Caco-2 (cell line): ENCODE data around the gene CCDC122. TPM values are rescaled to one million over a fixed set of nuclear protein-coding genes. Genes with fewer than 3 reads are reported as not detected.

Experiments
- BruUV-seq: library from RNA; stranded (reverse); fragments of 400-500 nt; replicated peaks from 2 replicates; lab custom pipeline; 2021; lab: Mats Ljungman, UMichigan
- CTCF ChIA-PET: fragments of 300-600 bp; sonication (Branson Sonifier 250); formaldehyde crosslinking; loops from one replicate; lab custom pipeline; 2022; ENCODE audit warnings: antibody characterized with exemption; lab: Charles Lee
- POLR2A ChIA-PET: fragments of 300-600 bp; sonication (Branson Sonifier 250); formaldehyde crosslinking; loops from one replicate; lab custom pipeline; 2022; ENCODE audit warnings: antibody characterized with exemption; lab: Charles Lee
- DNase-seq, 2 experiments: peaks; one replicate each; pipeline versions ENCODE4 v3.0.0 to v3.0.0-alpha.2; 2020 to 2022
- H3K27me3 ChIP-seq: replicated peaks from 2 replicates; pipeline ENCODE4 v1.6.0; 2011; ENCODE audit warnings: low read length; ENCODE audit not compliant: control insufficient read depth, insufficient read depth
- H3K36me3 ChIP-seq: 2 replicates; pipeline ENCODE4 v1.5.1; 2011; ENCODE audit warnings: low read length; ENCODE audit not compliant: control insufficient read depth, insufficient read depth
- H3K4me1 ChIP-seq: fragments of 250-450 bp; sonication (Bioruptor Pico); 2 replicates; pipeline ENCODE4 v1.5.1; 2020; ENCODE audit warnings: mild to moderate bottlenecking
- H3K4me3 ChIP-seq: 2 replicates; pipeline ENCODE4 v1.5.1; 2011; ENCODE audit warnings: low read depth, mild to moderate bottlenecking, control low read depth, low read length
- H3K9me3 ChIP-seq: fragments of 250-450 bp; sonication (Bioruptor Pico); 2 replicates; pipeline ENCODE4 v1.5.1; 2020; ENCODE audit warnings: mild to moderate bottlenecking, moderate library complexity
- H3K27ac Mint-ChIP-seq: one replicate; pipeline ENCODE4 v1.8.0; 2022; ENCODE audit warnings: mixed read lengths; ENCODE audit not compliant: unreplicated experiment
- H3K27me3 Mint-ChIP-seq: one replicate; pipeline ENCODE4 v1.8.0; 2022; ENCODE audit warnings: mixed read lengths; ENCODE audit not compliant: insufficient read depth, unreplicated experiment
- H3K36me3 Mint-ChIP-seq: one replicate; pipeline ENCODE4 v1.8.0; 2022; ENCODE audit warnings: mild to moderate bottlenecking, mixed read lengths; ENCODE audit not compliant: insufficient read depth, unreplicated experiment
- H3K4me1 Mint-ChIP-seq: one replicate; pipeline ENCODE4 v1.8.0; 2022; ENCODE audit warnings: low read depth, mixed read lengths; ENCODE audit not compliant: unreplicated experiment
- H3K4me3 Mint-ChIP-seq: one replicate; pipeline ENCODE4 v1.8.0; 2022; ENCODE audit warnings: mild to moderate bottlenecking, moderate library complexity, mixed read lengths; ENCODE audit not compliant: unreplicated experiment
- H3K9me3 Mint-ChIP-seq: one replicate; pipeline ENCODE4 v1.8.0; 2022; ENCODE audit warnings: mixed read lengths; ENCODE audit not compliant: unreplicated experiment
- CTCF ChIP-seq, 2 experiments: fragments of 200-600 bp in 1 of 2; IDR thresholded peaks; 1 replicate in 1 of 2; 2 replicates in 1 of 2; pipeline versions ENCODE4 v1.5.1 to v1.8.0; 2011 to 2022; ENCODE audit warnings: antibody characterized with exemption in 1 of 2, control low read depth in 1 of 2, inconsistent platforms in 1 of 2, low read depth in 1 of 2, low read length in 1 of 2, mild to moderate bottlenecking in 1 of 2, moderate library complexity in 1 of 2; ENCODE audit not compliant: insufficient read depth in 1 of 2, severe bottlenecking in 1 of 2, unreplicated experiment in 1 of 2
- intact Hi-C: fragments of 100-400 bp; cut with micrococcal nuclease; formaldehyde crosslinking; loops from one replicate; pipeline ENCODE4 v1.10.0; 2022; ENCODE audit not compliant: unreplicated experiment
- total RNA-seq: library from RNA; stranded (reverse); gene quantifications from 2 replicates; pipeline ENCODE4 v1.2.3, GENCODE V29; 2022

The CCDC122 gene
- total RNA-seq, 1 experiment from 2014 or later = 15.6 TPM

GRCh38 chr13:43794416-43794815 lies 85.1 kb downstream of the CCDC122 start:
- intact Hi-C loops = no loop called here
- CTCF ChIA-PET = no interaction called here
- no peak for TF ChIP-seq CTCF (IDR thresholded peaks at IDR 0.05; ENCODE audit: insufficient read depth in 1 of 2, low read depth in 1 of 2, low read length in 1 of 2, severe bottlenecking in 1 of 2, unreplicated experiment in 1 of 2)
- Mint-ChIP-seq H3K9me3 (no peaks in the 10 kb centered on the region), H3K27ac (no peak overlapping the region), H3K4me3 (no peak overlapping the region), H3K36me3 (no peaks in the 10 kb centered on the region), H3K4me1 (peaks cover 21% of the 10 kb centered on the region), H3K27me3 (no peaks in the 10 kb centered on the region)
- Histone ChIP-seq H3K4me3 (no peak overlapping the region), H3K9me3 (no peaks in the 10 kb centered on the region), H3K27me3 (no peaks in the 10 kb centered on the region), H3K36me3 (no peaks in the 10 kb centered on the region), H3K4me1 (peaks cover 16% of the 10 kb centered on the region)
- BruUV-seq = no TSS peak
- POLR2A ChIA-PET = no interaction called here
- DNase-seq = no peak

GRCh38 chr13:43792076-43792881 lies 87.3 kb downstream of the CCDC122 start:
- peaks cover 7% of the 10 kb centered on the region; the same call in 1 of the 2 replicates for H3K4me1 ChIP-seq
- TF ChIP-seq CTCF (IDR thresholded peaks at IDR 0.05; ENCODE audit: insufficient read depth in 1 of 2, low read depth in 1 of 2, low read length in 1 of 2, severe bottlenecking in 1 of 2, unreplicated experiment in 1 of 2) = no peak
- Mint-ChIP-seq H3K36me3 (no peaks in the 10 kb centered on the region), H3K27me3 (no peaks in the 10 kb centered on the region), H3K9me3 (no peaks in the 10 kb centered on the region), H3K4me3 (no peak overlapping the region), H3K27ac (no peak overlapping the region), H3K4me1 (peaks cover 7% of the 10 kb centered on the region)
- H3K4me3 ChIP-seq = no peak overlapping the region
- no peaks in the 10 kb centered on the region for H3K9me3 ChIP-seq
- BruUV-seq = no TSS peak
- no peaks in the 10 kb centered on the region for H3K27me3 ChIP-seq
- intact Hi-C loops = no loop called here
- CTCF ChIA-PET = interaction anchor here (1.2 kb wide), 1 partner anchor 489 kb away, joined by 4 read pairs; no protein-coding TSS in a partner anchor
- no peaks in the 10 kb centered on the region for H3K36me3 ChIP-seq
- POLR2A ChIA-PET = no interaction called here
- no peak for DNase-seq

GRCh38 chr13:43787997-43788396 lies 91.5 kb downstream of the CCDC122 start:
- peak; percentile 58 to 73 for DNase-seq
- ChIA-PET CTCF (interaction anchor here (0.6 to 1.4 kb wide), 2 partner anchors 485 to 518 kb away, joined by 3 to 4 read pairs; no protein-coding TSS in a partner anchor), POLR2A (no interaction called here)
- Mint-ChIP-seq H3K27ac (peak overlapping the region; percentile 88), H3K4me1 (peaks cover 15% of the 10 kb centered on the region), H3K27me3 (no peaks in the 10 kb centered on the region), H3K36me3 (peaks cover 6% of the 10 kb centered on the region), H3K9me3 (no peaks in the 10 kb centered on the region), H3K4me3 (peak overlapping the region; percentile 93)
- Histone ChIP-seq H3K36me3 (no peaks in the 10 kb centered on the region), H3K27me3 (no peaks in the 10 kb centered on the region), H3K4me1 (peaks cover 7% of the 10 kb centered on the region; the same call in 1 of the 2 replicates), H3K9me3 (no peaks in the 10 kb centered on the region), H3K4me3 (peak overlapping the region; percentile 84)
- TF ChIP-seq CTCF (IDR thresholded peaks at IDR 0.05; ENCODE audit: insufficient read depth in 1 of 2, low read depth in 1 of 2, low read length in 1 of 2, severe bottlenecking in 1 of 2, unreplicated experiment in 1 of 2) = peak; percentile 63 to 74
- BruUV-seq = no TSS peak
- intact Hi-C loops = loop anchor here (1.0 to 10.0 kb wide), 4 partner anchors 89 to 485 kb away; partner anchors contain the start of genes CCDC122 and LACC1
